Lower lobe of right lung (tissue), 2 donors: ENCODE results near the gene CHD5. TPM values are rescaled to one million over a fixed set of nuclear protein-coding genes. Genes with fewer than 3 reads are reported as not detected.

ENCODE experiments used
- ATAC-seq, 2 donors: fragments of 200-7000 bp; cut with Tn5 transposase; one replicate each; pipeline ENCODE4 v1.9.1; 2020 to 2022; ENCODE audit warnings: mild to moderate bottlenecking in 2 of 2, moderate library complexity in 2 of 2
- DNase-seq: peaks from one replicate; pipeline ENCODE4 v3.0.0-alpha.2; 2020
- H3K27ac ChIP-seq: fragments of 200-600 bp; one replicate; pipeline ENCODE4 v1.8.0; 2022
- H3K27me3 ChIP-seq: fragments of 200-600 bp; one replicate; pipeline ENCODE4 v1.8.0; 2022; ENCODE audit warnings: low read depth
- H3K36me3 ChIP-seq: fragments of 200-600 bp; one replicate; pipeline ENCODE4 v1.8.0; 2022; ENCODE audit warnings: mild to moderate bottlenecking
- H3K4me1 ChIP-seq: fragments of 200-600 bp; one replicate; pipeline ENCODE4 v1.8.0; 2022
- H3K4me3 ChIP-seq: fragments of 200-600 bp; one replicate; pipeline ENCODE4 v1.8.0; 2022; ENCODE audit warnings: mild to moderate bottlenecking
- H3K9me3 ChIP-seq: fragments of 200-600 bp; one replicate; pipeline ENCODE4 v1.8.0; 2022
- CTCF ChIP-seq: fragments of 200-600 bp; IDR thresholded peaks from one replicate; pipeline ENCODE4 v1.8.0; 2022; ENCODE audit warnings: antibody characterized with exemption, mild to moderate bottlenecking
- intact Hi-C: fragments of 100-400 bp; cut with DNase I; formaldehyde crosslinking; loops from one replicate; pipeline ENCODE4 v1.11.0; 2022
- total RNA-seq: library from RNA; stranded (reverse); fragmentation: NEBNext Ultra II Directional; extraction: Animal tissue kit (Norgen Biotek cat#: 25700); gene quantifications from one replicate; pipeline ENCODE4 v1.2.1, GENCODE V29; 2021
- donor health status: DM: no; HTN: yes; CAD: no; lungs with severe emphysema.

The CHD5 gene
- total RNA-seq, 1 donor from 2014 or later, result 0.56 TPM

DNA sequence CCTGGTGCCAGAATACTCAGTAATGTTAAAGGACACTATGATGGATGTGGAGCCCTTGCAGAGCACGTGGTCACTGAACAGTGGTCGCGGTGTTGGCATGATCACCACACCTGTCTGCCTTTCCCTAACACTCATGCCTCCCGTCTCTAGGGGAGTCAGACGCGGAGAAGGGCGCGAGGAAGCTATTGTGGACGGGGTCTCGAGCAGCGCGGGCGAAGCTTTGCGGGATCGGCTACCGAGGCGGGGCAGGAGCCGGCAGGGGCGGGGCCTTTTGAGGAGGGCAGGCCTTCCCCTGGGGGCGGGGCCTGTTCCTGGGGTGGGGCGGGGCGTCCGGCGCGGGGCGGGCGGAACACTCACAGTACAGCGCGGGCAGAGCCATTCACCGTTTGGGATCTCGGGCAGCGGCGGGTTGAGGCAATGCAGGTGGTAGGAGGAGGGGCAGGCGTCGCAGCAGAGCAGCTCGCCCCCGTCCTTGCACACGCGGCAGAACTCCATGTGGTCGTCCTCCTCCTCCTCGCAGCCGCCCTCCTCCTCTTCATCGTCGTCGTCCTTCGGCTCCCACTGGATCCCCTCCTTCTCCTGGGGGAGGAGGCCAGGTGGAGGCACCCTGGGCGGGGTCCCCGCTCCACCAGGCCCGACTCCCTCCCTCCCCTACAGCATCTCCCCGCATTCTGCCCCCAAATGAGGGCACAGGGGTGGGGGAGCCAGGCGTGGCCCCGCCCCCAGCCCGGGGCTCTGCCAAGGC is 31.5 kb downstream of the CHD5 start:
- H3K36me3 ChIP-seq, result no peaks in the 10 kb centered on the region
- peak overlapping the region; percentile 23 for H3K4me3 ChIP-seq
- no peaks in the 10 kb centered on the region for H3K9me3 ChIP-seq
- intact Hi-C loops, result no loop called here
- no peak overlapping the region for H3K27ac ChIP-seq
- DNase-seq (peak; percentile 71), ATAC-seq (peak; percentile 77 to 82)
- peaks cover 27% of the 10 kb centered on the region for H3K27me3 ChIP-seq
- no peak for TF ChIP-seq CTCF
- peaks cover 7% of the 10 kb centered on the region for H3K4me1 ChIP-seq

- Histone ChIP-seq H3K9me3 (no peaks in the 10 kb centered on the region), H3K4me3 (no peak overlapping the region), H3K27me3 (peaks cover 27% of the 10 kb centered on the region), H3K4me1 (peaks cover 7% of the 10 kb centered on the region), H3K36me3 (no peaks in the 10 kb centered on the region), H3K27ac (no peak overlapping the region)
- intact Hi-C loops, result no loop called here
- no peak for ATAC-seq
- no peak for DNase-seq
- TF ChIP-seq CTCF, result no peak
These were observed 34.2 kb downstream of the CHD5 start for GRCh38 chr1:6145864-6146410.

GRCh38 chr1:6145396-6145750 is 34.7 kb downstream of the CHD5 start:
- Histone ChIP-seq H3K4me1 (peaks cover 7% of the 10 kb centered on the region), H3K4me3 (no peak overlapping the region), H3K27me3 (peaks cover 27% of the 10 kb centered on the region), H3K27ac (no peak overlapping the region), H3K9me3 (no peaks in the 10 kb centered on the region), H3K36me3 (no peaks in the 10 kb centered on the region)
- DNase-seq, result no peak
- no peak for ATAC-seq
- intact Hi-C loops, result no loop called here
- TF ChIP-seq CTCF, result no peak

DNA sequence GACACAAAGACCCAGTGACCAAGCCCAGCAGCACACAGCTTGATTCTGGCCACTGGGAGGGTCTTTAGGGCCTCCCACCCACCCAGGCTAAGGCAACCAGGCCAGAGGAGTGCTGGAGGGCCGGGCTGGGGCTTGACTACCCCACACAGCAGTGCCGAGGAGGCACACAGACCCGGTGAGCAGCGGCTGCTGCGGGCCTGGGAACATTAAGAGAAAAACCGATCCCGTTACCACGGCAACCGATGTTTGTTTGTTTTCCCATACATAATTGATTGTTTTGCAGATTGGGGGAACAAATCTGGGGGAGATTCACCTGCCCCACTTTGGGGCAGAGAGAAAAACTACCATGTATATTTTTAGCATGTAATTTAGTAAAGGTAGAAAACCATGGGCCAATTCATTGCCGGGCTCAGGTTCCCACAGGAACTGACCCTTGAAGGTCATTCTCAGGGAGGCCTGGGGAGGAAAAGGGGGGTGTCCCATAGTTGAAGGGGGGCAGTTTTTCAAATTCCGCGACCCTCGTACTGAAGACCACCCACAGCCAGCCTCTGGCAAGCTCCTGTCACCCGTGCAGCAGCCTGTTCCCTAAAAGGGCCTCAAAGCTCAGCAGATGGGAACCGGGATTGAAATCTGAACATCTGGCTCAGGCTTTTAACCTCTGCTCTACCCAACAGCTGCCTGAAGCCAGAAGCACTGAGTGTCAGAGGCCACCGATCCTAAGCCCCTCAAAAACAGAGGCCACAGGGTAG is 35.3 kb downstream of the CHD5 start:
- Histone ChIP-seq H3K27ac (no peak overlapping the region), H3K9me3 (no peaks in the 10 kb centered on the region), H3K4me3 (no peak overlapping the region), H3K27me3 (peaks cover 27% of the 10 kb centered on the region), H3K4me1 (peaks cover 7% of the 10 kb centered on the region), H3K36me3 (no peaks in the 10 kb centered on the region)
- ATAC-seq (no peak), DNase-seq (no peak)
- TF ChIP-seq CTCF, result no peak
- intact Hi-C loops, result no loop called here

DNA sequence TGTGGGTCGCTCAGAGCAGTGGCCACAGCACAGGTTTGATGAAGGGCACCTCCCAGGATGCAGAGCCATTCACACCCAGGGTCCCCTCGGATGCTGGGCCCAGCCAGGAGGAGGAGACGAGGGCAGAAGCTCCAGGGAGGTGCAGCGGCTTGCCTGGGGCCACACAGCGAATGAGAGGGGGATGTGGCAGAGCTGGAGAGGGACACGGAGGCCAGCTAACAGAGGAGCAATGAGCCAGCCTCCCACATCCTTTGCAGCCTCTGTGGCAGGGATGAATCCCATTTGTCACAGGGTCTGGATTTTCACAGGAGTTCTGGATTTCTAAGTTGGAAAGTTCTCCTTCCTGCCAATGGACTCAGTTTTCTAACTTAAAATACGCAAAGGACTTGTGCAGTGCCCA is 35.9 kb downstream of the CHD5 start:
- Histone ChIP-seq H3K27me3 (peaks cover 27% of the 10 kb centered on the region), H3K36me3 (no peaks in the 10 kb centered on the region), H3K4me1 (peaks cover 7% of the 10 kb centered on the region), H3K27ac (no peak overlapping the region), H3K4me3 (no peak overlapping the region), H3K9me3 (no peaks in the 10 kb centered on the region)
- no peak for DNase-seq
- no peak for ATAC-seq
- no peak for TF ChIP-seq CTCF
- intact Hi-C loops, result no loop called here
